ENCODE data around the gene LETMD1. TPM values are rescaled to one million over a fixed set of nuclear protein-coding genes. Genes with fewer than 3 reads are reported as not detected.

LETMD1 gene
- total and polyA plus RNA-seq, 9 of the 15 experiments (the other 6 are each of a cell fraction or from before 2014, with no cell fraction given), result 58.7 to 163 (median 75.4) TPM

DNA sequence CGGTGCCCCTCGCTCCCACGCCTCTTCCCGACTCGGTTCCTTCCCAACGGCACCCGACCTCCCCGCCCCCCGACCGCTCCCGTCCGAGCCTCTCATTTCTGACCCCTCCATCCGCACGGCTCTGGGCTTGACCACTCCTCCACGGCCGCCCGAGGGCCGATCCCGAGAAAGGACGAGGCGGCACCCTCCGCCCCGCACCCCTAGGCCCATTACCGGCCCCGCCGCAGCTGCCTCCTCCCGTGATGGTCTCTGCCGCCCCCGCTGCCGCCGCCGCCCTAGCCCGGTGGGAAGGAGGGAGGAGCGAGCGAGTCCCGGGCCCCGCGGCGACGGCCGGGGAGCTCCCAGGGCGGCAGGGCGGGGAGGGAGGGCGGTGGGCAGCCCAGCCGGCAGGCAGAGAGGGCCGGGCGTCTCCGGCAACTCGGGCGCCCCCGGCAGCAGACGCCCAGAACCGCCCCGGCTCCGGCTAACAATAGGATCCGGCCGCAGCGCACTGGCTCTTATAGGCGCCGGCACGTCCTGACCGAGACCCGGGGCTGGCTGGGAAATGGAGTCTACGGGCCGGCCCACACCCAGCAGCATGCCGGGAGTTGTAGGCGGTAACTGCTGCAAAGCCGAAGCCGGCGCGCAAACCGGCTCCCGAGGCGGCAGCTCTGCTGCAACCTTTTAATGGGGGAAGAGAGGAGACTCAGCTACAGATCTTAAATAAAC, 35.2 kb downstream of the LETMD1 start, which contains the start of gene CSRNP2 (continued):
- TF ChIP-seq GATAD2B (IDR thresholded peaks at IDR 0.05; ENCODE audit: borderline replicate concordance) (peak; percentile 73), DMBX1 (CRISPR knock-in tag; IDR thresholded peaks at IDR 0.05; ENCODE audit: borderline replicate concordance) (peak; percentile 22; the same call in 1 of the 2 replicates), SMARCA5 (IDR thresholded peaks at IDR 0.05) (0 out of 2 replicates have a peak, but pooled peaks have one; percentile 7), FIP1L1 (IDR thresholded peaks at IDR 0.05; ENCODE audit: low read depth, low read length, poor library complexity, severe bottlenecking) (peak; percentile 94), TAF1 (IDR thresholded peaks at IDR 0.05; ENCODE audit: control insufficient read depth, extremely low read depth, insufficient read depth, low read length, severe bottlenecking) (peak; percentile 89)
- TF ChIP-seq, protein P1, sequence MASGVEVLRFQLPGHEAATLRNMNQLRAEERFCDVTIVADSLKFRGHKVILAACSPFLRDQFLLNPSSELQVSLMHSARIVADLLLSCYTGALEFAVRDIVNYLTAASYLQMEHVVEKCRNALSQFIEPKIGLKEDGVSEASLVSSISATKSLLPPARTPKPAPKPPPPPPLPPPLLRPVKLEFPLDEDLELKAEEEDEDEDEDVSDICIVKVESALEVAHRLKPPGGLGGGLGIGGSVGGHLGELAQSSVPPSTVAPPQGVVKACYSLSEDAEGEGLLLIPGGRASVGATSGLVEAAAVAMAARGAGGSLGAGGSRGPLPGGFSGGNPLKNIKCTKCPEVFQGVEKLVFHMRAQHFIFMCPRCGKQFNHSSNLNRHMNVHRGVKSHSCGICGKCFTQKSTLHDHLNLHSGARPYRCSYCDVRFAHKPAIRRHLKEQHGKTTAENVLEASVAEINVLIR (CRISPR knock-in tag; IDR thresholded peaks at IDR 0.05), result 0 out of 2 replicates have a peak, but pooled peaks have one; percentile 23
- TF ChIP-seq, protein P2, sequence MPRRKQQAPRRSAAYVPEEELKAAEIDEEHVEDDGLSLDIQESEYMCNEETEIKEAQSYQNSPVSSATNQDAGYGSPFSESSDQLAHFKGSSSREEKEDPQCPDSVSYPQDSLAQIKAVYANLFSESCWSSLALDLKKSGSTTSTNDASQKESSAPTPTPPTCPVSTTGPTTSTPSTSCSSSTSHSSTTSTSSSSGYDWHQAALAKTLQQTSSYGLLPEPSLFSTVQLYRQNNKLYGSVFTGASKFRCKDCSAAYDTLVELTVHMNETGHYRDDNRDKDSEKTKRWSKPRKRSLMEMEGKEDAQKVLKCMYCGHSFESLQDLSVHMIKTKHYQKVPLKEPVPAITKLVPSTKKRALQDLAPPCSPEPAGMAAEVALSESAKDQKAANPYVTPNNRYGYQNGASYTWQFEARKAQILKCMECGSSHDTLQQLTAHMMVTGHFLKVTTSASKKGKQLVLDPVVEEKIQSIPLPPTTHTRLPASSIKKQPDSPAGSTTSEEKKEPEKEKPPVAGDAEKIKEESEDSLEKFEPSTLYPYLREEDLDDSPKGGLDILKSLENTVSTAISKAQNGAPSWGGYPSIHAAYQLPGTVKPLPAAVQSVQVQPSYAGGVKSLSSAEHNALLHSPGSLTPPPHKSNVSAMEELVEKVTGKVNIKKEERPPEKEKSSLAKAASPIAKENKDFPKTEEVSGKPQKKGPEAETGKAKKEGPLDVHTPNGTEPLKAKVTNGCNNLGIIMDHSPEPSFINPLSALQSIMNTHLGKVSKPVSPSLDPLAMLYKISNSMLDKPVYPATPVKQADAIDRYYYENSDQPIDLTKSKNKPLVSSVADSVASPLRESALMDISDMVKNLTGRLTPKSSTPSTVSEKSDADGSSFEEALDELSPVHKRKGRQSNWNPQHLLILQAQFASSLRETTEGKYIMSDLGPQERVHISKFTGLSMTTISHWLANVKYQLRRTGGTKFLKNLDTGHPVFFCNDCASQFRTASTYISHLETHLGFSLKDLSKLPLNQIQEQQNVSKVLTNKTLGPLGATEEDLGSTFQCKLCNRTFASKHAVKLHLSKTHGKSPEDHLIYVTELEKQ (CRISPR knock-in tag; IDR thresholded peaks at IDR 0.05), result no peak

Data from K562 (cell line).